ENCODE results near the gene FBXO42. TPM values are rescaled to one million over a fixed set of nuclear protein-coding genes. Genes with fewer than 3 reads are reported as not detected.

FBXO42 gene
- total and polyA plus RNA-seq, 2 of the 13 experiments (the other 11 are each of a cell fraction or from before 2014, with no cell fraction given), result 7.6 to 17.5 TPM

- TF ChIP-seq ZNF609 (CRISPR knock-in tag; IDR thresholded peaks at IDR 0.05; ENCODE audit: borderline replicate concordance) (no peak), CENPX (CRISPR knock-in tag; IDR thresholded peaks at IDR 0.05) (no peak), MYNN (CRISPR knock-in tag; IDR thresholded peaks at IDR 0.05; ENCODE audit: low read depth) (no peak), ZNF234 (CRISPR knock-in tag; conservative IDR thresholded peaks at IDR 0.05) (no peak), ZNF570 (CRISPR knock-in tag; IDR thresholded peaks at IDR 0.05; ENCODE audit: borderline replicate concordance) (no peak), ZNF292 (CRISPR knock-in tag; IDR thresholded peaks at IDR 0.05; ENCODE audit: borderline replicate concordance, low read depth) (no peak), AGO1 (IDR thresholded peaks at IDR 0.05; ENCODE audit: low read depth, low read length, poor library complexity, severe bottlenecking) (no peak), CEBPZ (IDR thresholded peaks at IDR 0.05; ENCODE audit: low read length) (no peak), TEAD3 (CRISPR knock-in tag; optimal IDR thresholded peaks at IDR 0.05; ENCODE audit: borderline replicate concordance) (no peak), DZIP1 (CRISPR knock-in tag; IDR thresholded peaks at IDR 0.05) (0 out of 2 replicates have a peak, but pooled peaks have one; percentile 1), ZNF780A (CRISPR knock-in tag; IDR thresholded peaks at IDR 0.05) (no peak), ZSCAN31 (CRISPR knock-in tag; IDR thresholded peaks at IDR 0.05; ENCODE audit: low read depth) (no peak), MYC (CRISPR knock-in tag; IDR thresholded peaks at IDR 0.05; ENCODE audit: borderline replicate concordance) (no peak)
- TF ChIP-seq, protein P1, sequence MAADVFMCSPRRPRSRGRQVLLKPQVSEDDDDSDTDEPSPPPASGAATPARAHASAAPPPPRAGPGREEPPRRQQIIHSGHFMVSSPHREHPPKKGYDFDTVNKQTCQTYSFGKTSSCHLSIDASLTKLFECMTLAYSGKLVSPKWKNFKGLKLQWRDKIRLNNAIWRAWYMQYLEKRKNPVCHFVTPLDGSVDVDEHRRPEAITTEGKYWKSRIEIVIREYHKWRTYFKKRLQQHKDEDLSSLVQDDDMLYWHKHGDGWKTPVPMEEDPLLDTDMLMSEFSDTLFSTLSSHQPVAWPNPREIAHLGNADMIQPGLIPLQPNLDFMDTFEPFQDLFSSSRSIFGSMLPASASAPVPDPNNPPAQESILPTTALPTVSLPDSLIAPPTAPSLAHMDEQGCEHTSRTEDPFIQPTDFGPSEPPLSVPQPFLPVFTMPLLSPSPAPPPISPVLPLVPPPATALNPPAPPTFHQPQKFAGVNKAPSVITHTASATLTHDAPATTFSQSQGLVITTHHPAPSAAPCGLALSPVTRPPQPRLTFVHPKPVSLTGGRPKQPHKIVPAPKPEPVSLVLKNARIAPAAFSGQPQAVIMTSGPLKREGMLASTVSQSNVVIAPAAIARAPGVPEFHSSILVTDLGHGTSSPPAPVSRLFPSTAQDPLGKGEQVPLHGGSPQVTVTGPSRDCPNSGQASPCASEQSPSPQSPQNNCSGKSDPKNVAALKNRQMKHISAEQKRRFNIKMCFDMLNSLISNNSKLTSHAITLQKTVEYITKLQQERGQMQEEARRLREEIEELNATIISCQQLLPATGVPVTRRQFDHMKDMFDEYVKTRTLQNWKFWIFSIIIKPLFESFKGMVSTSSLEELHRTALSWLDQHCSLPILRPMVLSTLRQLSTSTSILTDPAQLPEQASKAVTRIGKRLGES (CRISPR knock-in tag; IDR thresholded peaks at IDR 0.05; ENCODE audit: borderline replicate concordance), result no peak
Observed at GRCh38 chr1:16352842-16353535, 709 bp upstream of the FBXO42 start (continued).
